ENCODE measurements around the gene SLC25A29.
"Not testable (repeated sequence)": the region's sequence is repeated elsewhere in the genome, so short reads cannot be mapped to it uniquely, and the experiment has no call there.

Gene SLC25A29

DNA sequence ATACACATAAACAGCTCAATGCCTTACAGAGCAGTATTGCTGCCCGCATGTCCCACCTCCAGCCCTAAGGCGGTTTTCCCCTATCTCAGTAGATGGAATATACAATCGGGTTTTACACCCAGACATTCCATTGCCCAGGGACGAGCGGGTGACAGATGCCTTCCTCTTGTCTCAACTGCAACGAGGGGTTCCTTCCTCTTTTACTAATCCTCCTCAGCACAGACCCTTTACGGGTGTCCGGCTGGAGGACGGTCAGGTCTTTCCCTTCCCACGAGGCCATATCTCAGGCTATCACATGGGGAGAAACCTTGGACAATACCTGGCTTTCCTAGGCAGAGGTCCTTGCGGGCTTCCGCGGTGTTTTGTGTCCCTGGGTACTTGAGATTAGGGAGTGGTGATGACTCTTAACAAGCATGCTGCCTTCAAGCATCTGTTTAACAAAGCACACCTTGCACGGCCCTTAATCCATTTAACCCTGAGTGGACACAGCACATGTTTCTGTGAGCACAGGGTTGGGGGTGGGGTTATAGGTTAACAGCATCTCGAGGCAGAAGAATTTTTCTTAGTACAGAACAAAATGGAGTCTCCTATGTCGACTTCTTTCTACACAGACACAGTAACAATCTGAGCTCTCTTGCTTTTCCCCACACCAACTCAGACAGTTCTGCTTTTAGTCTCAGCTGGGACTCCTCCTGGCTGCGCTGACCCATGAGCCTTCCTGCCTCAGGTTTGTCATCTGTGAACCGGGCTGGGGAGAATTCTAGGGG is 6.0 kb upstream of the SLC25A29 start:
- DNase-seq (ENCODE audit: low spot score), result peak; percentile 37

- DNase-seq (ENCODE audit: low spot score), result no peak
These were observed 2.9 kb upstream of the SLC25A29 start for GRCh38 chr14:100309028-100309737.

- DNase-seq (ENCODE audit: low spot score), result not testable (repeated sequence)
These were observed 2.2 kb upstream of the SLC25A29 start for GRCh38 chr14:100308427-100308792.

DNA sequence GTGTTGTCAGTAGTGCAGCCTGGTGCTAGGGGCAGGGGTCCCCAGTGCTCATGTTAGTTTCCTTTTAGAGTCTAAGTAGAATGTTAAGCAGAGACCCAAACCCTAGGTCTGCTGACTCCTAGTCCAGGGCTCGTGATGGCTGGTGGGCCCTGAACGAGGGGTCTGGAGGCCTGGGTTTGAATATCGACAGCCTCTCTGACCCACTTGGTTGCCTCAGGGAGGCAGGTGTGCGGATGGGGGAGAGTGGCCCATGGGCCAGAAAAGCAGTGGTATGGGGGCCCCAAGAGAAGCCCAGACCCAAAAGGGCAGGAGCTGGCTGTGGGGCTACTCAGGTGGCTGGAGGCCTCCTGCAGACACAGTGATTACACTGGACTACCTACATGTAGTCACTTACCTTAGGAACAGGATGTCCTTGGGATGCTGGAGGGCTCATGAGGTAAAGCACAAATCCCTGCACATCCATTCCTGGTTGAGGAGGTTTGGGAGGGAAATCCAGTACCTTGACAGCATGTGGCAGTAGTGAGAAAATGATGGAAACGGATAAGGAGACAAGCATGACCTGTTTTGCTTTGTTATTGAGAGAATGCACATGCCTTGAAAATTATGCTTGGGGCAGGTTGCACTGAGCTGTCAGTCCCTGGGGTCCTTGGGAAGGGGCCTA is 1.7 kb upstream of the SLC25A29 start:
- DNase-seq (ENCODE audit: low spot score), result no peak

GRCh38 chr14:100306998-100307765 is 938 bp upstream of the SLC25A29 start:
- no peak for DNase-seq (ENCODE audit: low spot score)

GRCh38 chr14:100305324-100306100 is 732 bp downstream of the SLC25A29 start:
- DNase-seq (ENCODE audit: low spot score), result no peak

GRCh38 chr14:100304825-100305323 is 1.4 kb downstream of the SLC25A29 start:
- DNase-seq (ENCODE audit: low spot score), result no peak

GRCh38 chr14:100303925-100304324 is 2.3 kb downstream of the SLC25A29 start:
- DNase-seq (ENCODE audit: low spot score), result no peak

DNA sequence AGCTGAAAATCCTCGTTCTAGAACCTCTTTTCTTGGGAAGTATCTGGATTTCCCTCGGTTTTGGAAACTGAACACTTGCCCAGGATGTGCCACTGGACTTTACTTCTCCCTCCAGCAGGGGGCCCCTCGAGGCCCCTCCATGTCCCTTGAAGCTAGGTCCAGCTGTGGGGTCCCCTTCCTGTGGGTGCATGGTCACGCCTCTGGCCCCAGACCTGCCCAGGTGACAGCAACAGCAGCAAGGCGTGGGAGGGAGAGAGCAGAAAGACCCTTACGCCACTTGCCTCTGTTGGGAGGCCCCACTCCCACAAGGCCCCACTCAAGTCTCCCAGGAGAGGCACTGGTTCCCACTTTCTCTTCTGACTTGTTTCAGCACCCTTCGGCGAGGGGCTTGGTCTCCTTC is 3.1 kb downstream of the SLC25A29 start:
- DNase-seq (ENCODE audit: low spot score), result no peak

- no peak for DNase-seq (ENCODE audit: low spot score)
These were observed 3.6 kb downstream of the SLC25A29 start for GRCh38 chr14:100302616-100303015.

GRCh38 chr14:100299238-100299560 is 7.0 kb downstream of the SLC25A29 start:
- no peak for DNase-seq (ENCODE audit: low spot score)

GRCh38 chr14:100298551-100299237 is 7.5 kb downstream of the SLC25A29 start:
- DNase-seq (ENCODE audit: low spot score), result no peak

DNA sequence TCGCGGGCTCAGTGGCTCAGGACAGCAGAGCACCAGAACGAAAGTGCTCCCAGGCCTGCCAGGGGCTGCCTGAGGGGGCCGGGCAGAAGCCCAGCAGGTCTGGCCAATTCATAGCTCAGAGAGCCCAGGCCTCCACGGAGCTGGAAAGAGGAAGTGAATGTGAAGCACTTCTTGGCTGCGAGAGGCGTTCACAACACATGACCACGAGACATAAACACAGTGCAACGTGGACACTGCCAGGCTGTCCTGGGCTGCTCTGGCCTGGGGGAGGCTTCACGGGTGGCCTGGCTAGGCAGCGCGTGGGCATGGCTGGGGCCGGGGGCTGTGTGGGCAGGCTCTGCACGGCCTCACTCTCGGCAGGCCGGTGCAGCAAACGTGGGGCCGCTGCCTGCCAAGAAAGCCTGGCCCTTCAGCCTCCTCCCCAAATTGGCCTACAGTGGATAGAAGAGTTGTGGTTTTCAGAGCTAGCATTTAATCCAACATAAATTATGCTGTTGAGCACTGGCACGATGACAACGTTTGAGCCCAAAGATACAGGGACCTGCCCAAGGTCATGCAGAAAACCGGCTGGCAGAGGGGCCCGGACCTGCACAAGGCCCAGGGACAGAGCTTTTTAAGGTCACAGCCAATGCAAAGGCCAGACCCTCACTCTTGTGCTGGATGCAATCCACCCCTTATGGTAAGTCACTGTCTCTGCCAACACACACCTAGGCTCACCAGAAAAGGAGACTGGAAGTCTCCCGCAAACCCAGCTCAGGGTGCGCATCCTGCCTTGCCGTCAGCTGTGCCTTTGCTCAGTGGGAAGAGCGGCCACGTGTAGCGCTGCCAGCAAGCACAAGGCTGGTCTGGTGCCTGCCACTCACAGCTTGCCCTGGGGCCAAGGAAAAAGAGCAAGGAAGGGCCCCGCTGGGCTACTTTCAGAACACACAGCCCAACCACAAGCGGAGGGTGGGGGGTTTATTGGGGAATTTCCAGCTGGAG is 8.6 kb downstream of the SLC25A29 start:
- DNase-seq (ENCODE audit: low spot score), result peak; percentile 92

DNA sequence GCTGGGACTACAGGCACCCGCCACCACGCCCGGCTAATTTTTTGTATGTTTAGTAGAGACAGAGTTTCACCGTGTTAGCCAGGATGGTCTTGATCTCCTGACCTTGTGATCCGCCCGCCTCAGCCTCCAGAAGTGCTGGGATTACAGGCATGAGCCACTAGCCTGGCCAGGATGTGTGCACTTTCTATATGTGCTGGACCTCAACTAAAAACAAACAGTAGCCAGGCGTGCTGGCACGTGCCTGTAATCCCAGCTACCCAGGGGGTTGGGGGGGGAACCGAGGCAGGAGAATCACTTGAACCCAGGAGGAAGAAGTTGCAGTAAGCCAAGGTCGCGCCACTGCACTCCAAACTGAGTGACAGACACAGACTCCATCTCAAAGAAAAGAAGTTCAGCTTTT is 9.5 kb downstream of the SLC25A29 start:
- not testable (repeated sequence) for DNase-seq (ENCODE audit: low spot score)

DNA sequence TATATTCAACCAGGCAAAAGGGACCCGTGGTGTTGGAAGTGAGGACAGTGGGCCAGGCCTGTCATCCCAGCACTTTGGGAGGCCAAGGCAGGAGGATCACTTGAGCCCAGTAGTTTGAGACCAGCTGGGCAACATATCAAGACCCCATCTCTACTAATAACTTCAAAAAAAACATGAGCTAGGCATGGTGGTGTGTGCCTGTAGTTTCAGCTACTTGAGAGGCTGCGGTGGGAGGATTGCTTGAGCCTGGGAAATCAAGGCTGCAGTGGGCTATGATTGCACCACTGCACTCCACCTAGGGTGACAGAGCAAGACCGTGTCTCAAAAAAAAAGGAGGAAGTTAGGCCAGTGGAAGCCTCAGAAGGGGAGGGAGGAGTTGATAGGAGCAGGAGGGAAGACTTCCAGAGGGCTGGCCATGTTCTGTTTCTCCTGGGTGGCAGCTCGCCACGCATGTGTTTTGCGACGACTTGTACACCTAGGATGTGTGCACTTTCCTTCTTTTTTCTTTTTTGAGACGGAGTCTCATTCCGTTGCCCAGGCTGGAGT is 10.1 kb downstream of the SLC25A29 start:
- peak; percentile 55 for DNase-seq (ENCODE audit: low spot score)

DNA sequence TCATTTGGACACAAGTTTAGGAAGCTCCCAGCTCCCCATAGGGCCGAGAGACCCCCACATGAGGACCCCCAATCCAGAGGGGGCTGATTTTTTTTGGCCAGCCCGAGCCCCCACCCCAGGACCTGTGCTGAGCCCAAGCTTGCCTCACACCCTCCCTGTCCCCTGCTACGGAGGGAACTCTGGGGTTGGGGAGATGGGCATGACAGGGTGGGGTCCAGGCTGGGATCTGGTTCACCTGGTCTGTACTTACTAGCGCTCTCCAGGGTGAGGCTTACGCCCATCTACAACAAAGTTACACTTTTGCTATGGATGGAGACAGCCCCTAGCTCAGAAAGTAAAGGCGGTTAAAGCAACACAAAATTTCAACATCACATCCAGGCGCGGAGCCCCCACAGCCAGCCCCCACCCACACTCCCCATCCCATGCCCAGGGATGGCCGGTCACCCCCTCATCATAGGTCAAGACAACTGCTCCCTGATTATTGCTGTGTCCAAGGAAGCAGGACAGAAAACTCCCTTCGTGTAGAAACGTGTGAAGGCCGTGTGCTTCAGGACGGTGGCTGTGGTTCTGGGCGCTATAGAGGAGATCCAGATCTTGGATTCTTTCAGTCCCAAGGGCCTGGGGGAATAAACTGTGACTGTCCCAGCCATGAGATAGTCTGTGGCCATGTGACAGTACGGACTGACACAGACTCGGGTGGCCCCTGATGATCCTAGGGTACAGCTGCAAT is 10.7 kb downstream of the SLC25A29 start:
- DNase-seq (ENCODE audit: low spot score), result no peak

GRCh38 chr14:100294963-100295330 is 11.3 kb downstream of the SLC25A29 start:
- DNase-seq (ENCODE audit: low spot score), result no peak

DNA sequence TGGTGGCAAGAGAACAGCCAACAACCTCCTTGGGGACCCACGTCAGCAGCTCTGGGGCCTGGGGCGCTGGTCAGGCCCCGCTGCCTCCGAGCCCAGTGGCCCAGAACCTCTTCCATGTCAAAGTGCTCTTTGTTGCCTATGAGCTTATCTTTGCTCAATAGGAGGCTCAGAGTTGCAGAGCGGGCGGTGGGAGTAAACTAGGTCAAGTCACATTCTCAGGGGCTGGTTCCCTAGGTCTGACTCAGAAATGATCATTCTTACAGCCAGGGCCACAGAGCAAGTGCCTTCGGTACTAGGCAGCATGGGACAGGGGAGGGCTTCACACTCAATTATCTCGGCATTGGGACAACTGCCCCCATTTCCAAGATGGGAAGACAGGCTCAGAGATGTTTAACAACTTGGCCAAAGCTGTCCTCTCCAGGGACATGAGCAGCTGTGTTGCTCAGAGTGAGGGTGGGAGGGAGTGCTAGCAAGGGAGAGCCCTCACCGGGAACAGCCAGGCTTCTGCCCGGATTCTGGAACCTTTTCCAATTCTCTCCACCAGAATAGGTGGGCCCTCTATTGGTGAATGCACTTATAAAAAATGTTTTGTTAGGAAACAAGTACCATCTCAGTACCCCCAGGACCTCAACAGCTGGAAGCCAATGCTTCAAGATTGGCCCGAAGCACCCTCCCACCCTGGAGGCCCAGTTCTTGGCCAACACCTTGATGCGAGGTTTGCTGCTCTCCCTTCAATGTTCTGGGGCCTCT is 11.9 kb downstream of the SLC25A29 start:
- no peak for DNase-seq (ENCODE audit: low spot score)

All from pons (tissue), 1 donor.